ENCODE results near the gene CADM2. TPM values are rescaled to one million over a fixed set of nuclear protein-coding genes. Genes with fewer than 3 reads are reported as not detected.

The CADM2 gene
- total RNA-seq, 1 experiment from 2014 or later: 10.9 TPM

DNA sequence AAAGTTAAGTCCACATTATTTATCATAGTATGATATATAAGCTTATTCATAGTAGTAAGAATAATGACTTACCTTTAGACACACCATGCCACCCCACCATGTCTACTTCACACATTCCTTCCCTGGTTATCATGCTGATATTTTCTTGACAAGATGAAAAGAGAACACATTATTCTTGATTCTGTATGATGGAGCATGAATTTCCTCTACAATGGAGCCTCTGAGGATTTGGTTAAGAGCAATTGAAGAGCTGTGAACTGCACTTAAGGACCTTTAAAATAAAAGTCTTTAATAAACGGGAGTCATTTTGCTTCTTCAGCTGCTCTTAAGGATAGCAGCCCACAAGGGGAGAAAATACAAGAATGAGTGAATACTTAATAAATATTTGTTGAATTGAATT is 226.7 kb downstream of the CADM2 start:
- Histone ChIP-seq H3K4ac (ENCODE audit: low read depth, low read length) (no peak overlapping the region), H4K5ac (ENCODE audit: insufficient read length, low read depth, low read length) (no peak overlapping the region), H3T11ph (ENCODE audit: low read length) (no peak overlapping the region), H3K9me3 (ENCODE audit: control insufficient read depth, low read depth, low read length) (no peaks in the 10 kb centered on the region), H3K27me3 (ENCODE audit: insufficient read depth, low read length) (no peaks in the 10 kb centered on the region), H3K23me2 (ENCODE audit: insufficient read length, low read depth, low read length, poor library complexity, severe bottlenecking) (no peaks in the 10 kb centered on the region), H3K9ac (ENCODE audit: extremely low read depth, insufficient read length, low read length) (no peak overlapping the region), H2BK5ac (ENCODE audit: insufficient read length, low read length) (no peak overlapping the region), H3K56ac (ENCODE audit: insufficient read length, low read depth, low read length) (no peak overlapping the region), H3K27ac (ENCODE audit: insufficient read length, low read depth, low read length) (no peak overlapping the region), H3K18ac (ENCODE audit: insufficient read length, low read depth, low read length) (no peak overlapping the region), H2BK120ac (ENCODE audit: low read depth, low read length, poor library complexity, severe bottlenecking) (no peak overlapping the region), H4K8ac (replicated peaks; ENCODE audit: insufficient read length, low read depth, low read length) (no peak overlapping the region), H4K91ac (ENCODE audit: insufficient read length, low read depth, low read length) (no peak overlapping the region), H3K79me2 (ENCODE audit: insufficient read depth, low read length) (no peaks in the 10 kb centered on the region), H3K14ac (ENCODE audit: insufficient read depth, low read length) (no peak overlapping the region), H3K23ac (ENCODE audit: insufficient read length, low read depth, low read length) (no peak overlapping the region), H4K20me1 (ENCODE audit: control insufficient read depth, insufficient read depth, insufficient read length) (no peaks in the 10 kb centered on the region), H2BK15ac (ENCODE audit: low read depth, low read length) (no peak overlapping the region), H3K79me1 (ENCODE audit: insufficient read depth, low read depth, low read length, poor library complexity, severe bottlenecking) (no peaks in the 10 kb centered on the region), H2AK5ac (ENCODE audit: insufficient read length, low read length) (no peak overlapping the region), H2BK20ac (ENCODE audit: low read depth, low read length, poor library complexity, severe bottlenecking) (no peak overlapping the region), H2AFZ (ENCODE audit: low read length) (no peak overlapping the region), H3K4me2 (ENCODE audit: insufficient read depth, insufficient read length, low read length) (no peak overlapping the region), H3K4me1 (ENCODE audit: insufficient read depth, low read length) (no peaks in the 10 kb centered on the region), H2BK12ac (ENCODE audit: insufficient read length, low read depth, low read length) (no peak overlapping the region)
- Mint-ChIP-seq H3K4me3 (no peak overlapping the region), H3K9me3 (no peaks in the 10 kb centered on the region), H3K27ac (no peak overlapping the region), H3K36me3 (ENCODE audit: insufficient read depth in 1 of 3, low read depth in 3 of 3) (no peaks in the 10 kb centered on the region), H3K4me1 (no peaks in the 10 kb centered on the region), H3K27me3 (ENCODE audit: low read depth) (no peaks in the 10 kb centered on the region)
- no peak for DNase-seq
- TF ChIP-seq, protein P1, sequence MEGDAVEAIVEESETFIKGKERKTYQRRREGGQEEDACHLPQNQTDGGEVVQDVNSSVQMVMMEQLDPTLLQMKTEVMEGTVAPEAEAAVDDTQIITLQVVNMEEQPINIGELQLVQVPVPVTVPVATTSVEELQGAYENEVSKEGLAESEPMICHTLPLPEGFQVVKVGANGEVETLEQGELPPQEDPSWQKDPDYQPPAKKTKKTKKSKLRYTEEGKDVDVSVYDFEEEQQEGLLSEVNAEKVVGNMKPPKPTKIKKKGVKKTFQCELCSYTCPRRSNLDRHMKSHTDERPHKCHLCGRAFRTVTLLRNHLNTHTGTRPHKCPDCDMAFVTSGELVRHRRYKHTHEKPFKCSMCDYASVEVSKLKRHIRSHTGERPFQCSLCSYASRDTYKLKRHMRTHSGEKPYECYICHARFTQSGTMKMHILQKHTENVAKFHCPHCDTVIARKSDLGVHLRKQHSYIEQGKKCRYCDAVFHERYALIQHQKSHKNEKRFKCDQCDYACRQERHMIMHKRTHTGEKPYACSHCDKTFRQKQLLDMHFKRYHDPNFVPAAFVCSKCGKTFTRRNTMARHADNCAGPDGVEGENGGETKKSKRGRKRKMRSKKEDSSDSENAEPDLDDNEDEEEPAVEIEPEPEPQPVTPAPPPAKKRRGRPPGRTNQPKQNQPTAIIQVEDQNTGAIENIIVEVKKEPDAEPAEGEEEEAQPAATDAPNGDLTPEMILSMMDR (conservative IDR thresholded peaks at IDR 0.05): no peak
- no CpG with 5 or more reads among the region's 1 CpG for WGBS (ENCODE audit: extremely low coverage, insufficient read length, low lambda C conversion rate)

Data from H9 (cell line).